Esophagus squamous epithelium (tissue), 5 donors: ENCODE data around the gene DNAH9. TPM values are rescaled to one million over a fixed set of nuclear protein-coding genes. Genes with fewer than 3 reads are reported as not detected.

ENCODE experiments used
- DNase-seq: peaks from one replicate; lab custom pipeline; 2025; lab: John Stamatoyannopoulos, UW
- H3K27ac ChIP-seq, 4 donors: fragments of 200-600 bp; sonication (generic); one replicate each; pipeline ENCODE4 v1.5.1; 2016 to 2019; ENCODE audit warnings: mild to moderate bottlenecking in 1 of 4
- H3K27me3 ChIP-seq, 4 donors: fragments of 200-600 bp; sonication (generic); 1 replicate in 3 of 4; 2 replicates in 1 of 4; pipeline versions ENCODE4 v1.5.1 to v1.6.0; 2017 to 2021; ENCODE audit warnings: antibody characterized with exemption in 1 of 4
- H3K36me3 ChIP-seq, 3 donors: fragments of 200-600 bp; sonication (generic); one replicate each; pipeline ENCODE4 v1.5.1; 2016 to 2019
- H3K4me1 ChIP-seq, 3 donors: fragments of 200-600 bp; sonication (generic); one replicate each; pipeline ENCODE4 v1.5.1; 2017 to 2019
- H3K4me3 ChIP-seq, 4 donors: fragments of 200-600 bp; sonication (generic); 1 replicate in 3 of 4; 2 replicates in 1 of 4; pipeline ENCODE4 v1.5.1; 2016 to 2019; ENCODE audit warnings: mild to moderate bottlenecking in 2 of 4, moderate library complexity in 1 of 4
- H3K9me3 ChIP-seq, 3 donors: fragments of 200-600 bp; sonication (generic); one replicate each; pipeline ENCODE4 v1.5.1; 2016 to 2019
- POLR2A ChIP-seq, 4 donors: fragments of 450-650 bp; IDR thresholded peaks; one replicate each; pipeline ENCODE4 v1.6.1; 2017; ENCODE audit warnings: antibody characterized with exemption in 4 of 4, mild to moderate bottlenecking in 4 of 4, moderate library complexity in 3 of 4
- WGBS, 2 donors: methylation state at CpG; one replicate each; pipeline ENCODE4 v1.1.5; 2018; 5-methylcytosine and 5-hydroxymethylcytosine counted together
- intact Hi-C: fragments of 100-400 bp; cut with DNase I; formaldehyde crosslinking; loops from one replicate; pipeline ENCODE4 v1.15.0; 2022
- total RNA-seq, 4 donors: library from RNA; depleted of rRNA; stranded (reverse); fragments of >200 nt; gene quantifications; one replicate each; pipeline ENCODE4 v1.1.0, GENCODE V29; 2016
- TF ChIP-seq, protein P1 (sequence below), 6 experiments: fragments of 450-650 bp in 4 of 6; fragments of 200-600 bp in 2 of 6; sonication (generic) in 2 of 6; IDR thresholded peaks; one replicate each; pipeline ENCODE4 v1.5.1; 2016 to 2019; ENCODE audit warnings: antibody characterized with exemption in 6 of 6, mild to moderate bottlenecking in 4 of 6, moderate library complexity in 4 of 6
- donor health status: DM: yes; HTN: yes; CAD: no.

The DNAH9 gene
- total RNA-seq, 4 donors from 2014 or later: 0.18 to 0.61 (median 0.29) TPM

- Histone ChIP-seq H3K9me3 (no peaks in the 10 kb centered on the region), H3K27me3 (no peaks in the 10 kb centered on the region), H3K4me1 (peaks cover 0 to 3% (median 0%) of the 10 kb centered on the region in 3 donors), H3K4me3 (no peak overlapping the region), H3K27ac (no peak overlapping the region), H3K36me3 (no peaks in the 10 kb centered on the region)
- intact Hi-C loops: no loop called here
- no peak for DNase-seq
- WGBS, 2 donors: 39% methylated on average over 2 of the region's 2 CpGs
- TF ChIP-seq POLR2A (IDR thresholded peaks at IDR 0.05): no peak
- TF ChIP-seq, protein P1, sequence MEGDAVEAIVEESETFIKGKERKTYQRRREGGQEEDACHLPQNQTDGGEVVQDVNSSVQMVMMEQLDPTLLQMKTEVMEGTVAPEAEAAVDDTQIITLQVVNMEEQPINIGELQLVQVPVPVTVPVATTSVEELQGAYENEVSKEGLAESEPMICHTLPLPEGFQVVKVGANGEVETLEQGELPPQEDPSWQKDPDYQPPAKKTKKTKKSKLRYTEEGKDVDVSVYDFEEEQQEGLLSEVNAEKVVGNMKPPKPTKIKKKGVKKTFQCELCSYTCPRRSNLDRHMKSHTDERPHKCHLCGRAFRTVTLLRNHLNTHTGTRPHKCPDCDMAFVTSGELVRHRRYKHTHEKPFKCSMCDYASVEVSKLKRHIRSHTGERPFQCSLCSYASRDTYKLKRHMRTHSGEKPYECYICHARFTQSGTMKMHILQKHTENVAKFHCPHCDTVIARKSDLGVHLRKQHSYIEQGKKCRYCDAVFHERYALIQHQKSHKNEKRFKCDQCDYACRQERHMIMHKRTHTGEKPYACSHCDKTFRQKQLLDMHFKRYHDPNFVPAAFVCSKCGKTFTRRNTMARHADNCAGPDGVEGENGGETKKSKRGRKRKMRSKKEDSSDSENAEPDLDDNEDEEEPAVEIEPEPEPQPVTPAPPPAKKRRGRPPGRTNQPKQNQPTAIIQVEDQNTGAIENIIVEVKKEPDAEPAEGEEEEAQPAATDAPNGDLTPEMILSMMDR (IDR thresholded peaks at IDR 0.05): no peak
Observed at GRCh38 chr17:11682646-11683045, 84.4 kb downstream of the DNAH9 start.

- no peak for DNase-seq
- H3K4me3 ChIP-seq: no peak overlapping the region
- TF ChIP-seq, protein P1 (IDR thresholded peaks at IDR 0.05): no peak
- no peak for TF ChIP-seq POLR2A (IDR thresholded peaks at IDR 0.05)
- H3K9me3 ChIP-seq: no peaks in the 10 kb centered on the region
- H3K27me3 ChIP-seq: no peaks in the 10 kb centered on the region
- intact Hi-C loops: no loop called here
- no peaks in the 10 kb centered on the region for H3K36me3 ChIP-seq
- no peak overlapping the region for H3K27ac ChIP-seq
- no peaks in the 10 kb centered on the region for H3K4me1 ChIP-seq
- WGBS, 2 donors: 69 to 85% methylated on average over 5 of the region's 5 CpGs
Observed at GRCh38 chr17:11690681-11691080, 92.4 kb downstream of the DNAH9 start.

DNA sequence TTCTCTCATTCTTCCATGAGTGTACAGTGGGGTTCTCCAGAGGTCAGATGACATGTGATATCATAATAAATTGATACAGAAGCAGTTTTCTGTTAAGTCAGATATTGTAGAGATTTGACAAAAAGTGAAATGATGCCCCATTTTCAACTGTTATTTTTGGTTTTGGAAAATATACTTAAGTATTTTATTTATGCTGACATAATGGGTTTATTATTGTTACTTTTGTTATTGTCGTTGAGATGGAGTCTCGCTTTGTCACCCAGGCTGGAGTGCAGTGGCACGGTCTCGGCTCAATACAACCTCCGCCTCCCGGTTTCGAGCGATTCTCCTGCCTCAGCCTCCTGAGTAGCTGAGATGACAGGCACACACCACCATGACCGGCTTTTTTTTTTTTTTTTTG, 94.4 kb downstream of the DNAH9 start:
- TF ChIP-seq, protein P1 (IDR thresholded peaks at IDR 0.05): no peak
- no peak for TF ChIP-seq POLR2A (IDR thresholded peaks at IDR 0.05)
- WGBS, 2 donors: 95 to 98% methylated on average over 9 of the region's 9 CpGs
- no peaks in the 10 kb centered on the region for H3K36me3 ChIP-seq
- no peak overlapping the region for H3K27ac ChIP-seq
- no peaks in the 10 kb centered on the region for H3K4me1 ChIP-seq
- H3K9me3 ChIP-seq: no peaks in the 10 kb centered on the region
- H3K27me3 ChIP-seq: no peaks in the 10 kb centered on the region
- no peak overlapping the region for H3K4me3 ChIP-seq
- intact Hi-C loops: no loop called here
- DNase-seq: no peak

DNA sequence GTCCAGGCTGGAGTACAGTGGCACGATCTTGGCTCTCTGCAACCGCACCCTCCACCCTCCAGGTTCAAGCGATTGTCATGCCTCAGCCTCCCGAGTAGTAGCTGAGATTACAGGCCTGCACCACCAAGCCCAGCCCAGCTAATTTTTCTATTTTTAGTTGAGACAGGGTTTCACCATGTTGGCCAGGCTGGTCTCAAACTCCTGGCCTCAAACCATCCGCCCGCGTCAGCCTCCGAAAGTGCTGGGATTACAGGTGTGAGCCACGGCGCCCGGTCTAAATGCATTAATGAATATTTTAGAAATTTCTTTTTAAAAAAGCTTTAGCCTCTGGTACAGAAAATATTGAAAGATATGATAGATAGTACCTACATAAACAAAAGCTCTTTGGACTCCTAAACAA, 95.0 kb downstream of the DNAH9 start:
- TF ChIP-seq, protein P1 (IDR thresholded peaks at IDR 0.05): no peak
- TF ChIP-seq POLR2A (IDR thresholded peaks at IDR 0.05): no peak
- Histone ChIP-seq H3K4me1 (no peaks in the 10 kb centered on the region), H3K36me3 (no peaks in the 10 kb centered on the region), H3K9me3 (no peaks in the 10 kb centered on the region), H3K27ac (no peak overlapping the region), H3K27me3 (no peaks in the 10 kb centered on the region), H3K4me3 (no peak overlapping the region)
- 93 to 96% methylated on average over 7 to 11 of the region's 11 CpGs for WGBS, 2 donors
- intact Hi-C loops: no loop called here
- DNase-seq: no peak

GRCh38 chr17:11700668-11701067, 102.4 kb downstream of the DNAH9 start:
- Histone ChIP-seq H3K36me3 (no peaks in the 10 kb centered on the region), H3K9me3 (no peaks in the 10 kb centered on the region), H3K27ac (no peak overlapping the region), H3K4me3 (no peak overlapping the region), H3K27me3 (no peaks in the 10 kb centered on the region), H3K4me1 (peaks cover 0 to 10% (median 0%) of the 10 kb centered on the region in 3 donors)
- WGBS, 2 donors: 83 to 87% methylated on average over 3 of the region's 3 CpGs
- intact Hi-C loops: no loop called here
- TF ChIP-seq, protein P1 (IDR thresholded peaks at IDR 0.05): no peak
- no peak for TF ChIP-seq POLR2A (IDR thresholded peaks at IDR 0.05)
- DNase-seq: no peak
